Tibial nerve (tissue), 4 donors: Measurements from ENCODE around the gene ERP27.

Source experiments
- CTCF ChIP-seq, 5 experiments: fragments of 200-600 bp in 3 of 5; fragments of 450-650 bp in 2 of 5; sonication (generic) in 3 of 5; IDR thresholded peaks; one replicate each; pipeline ENCODE4 v1.5.1; 2016 to 2019; ENCODE audit warnings: antibody characterized with exemption in 5 of 5, mild to moderate bottlenecking in 3 of 5, moderate library complexity in 2 of 5
- EP300 ChIP-seq, 2 donors: sonication (generic); formaldehyde crosslinking; IDR thresholded peaks; one replicate each; pipeline ENCODE4 v1.6.1; 2017; ENCODE audit warnings: antibody characterized with exemption in 2 of 2, mild to moderate bottlenecking in 1 of 2
- POLR2A ChIP-seq, 2 donors: fragments of 450-650 bp; IDR thresholded peaks; one replicate each; pipeline ENCODE4 v1.6.1; 2017; ENCODE audit warnings: antibody characterized with exemption in 2 of 2, mild to moderate bottlenecking in 2 of 2, moderate library complexity in 2 of 2

- no peak for TF ChIP-seq CTCF (IDR thresholded peaks at IDR 0.05)
- no peak for TF ChIP-seq POLR2A (IDR thresholded peaks at IDR 0.05)
- TF ChIP-seq EP300 (IDR thresholded peaks at IDR 0.05) = no peak
These were observed 28.0 kb downstream of the ERP27 start for GRCh38 chr12:14910090-14910915.
